ENCODE results near the gene PAPSS1.

GRCh38 chr4:107600983-107601382, 119.1 kb downstream of the PAPSS1 start:
- no peak for TF ChIP-seq RAD21 (IDR thresholded peaks at IDR 0.05; ENCODE audit: low read depth)
- no peak for TF ChIP-seq EZH2 (IDR thresholded peaks at IDR 0.05)
- no peak for TF ChIP-seq YY1 (IDR thresholded peaks at IDR 0.05; ENCODE audit: extremely low read depth, insufficient replicate concordance, low read depth, low read length)
- TF ChIP-seq EZH2phosphoT487 (IDR thresholded peaks at IDR 0.05; ENCODE audit: borderline replicate concordance): no peak
- no peak for TF ChIP-seq ZNF274 (IDR thresholded peaks at IDR 0.05; ENCODE audit: low read depth, low read length)
- TF ChIP-seq POLR2A (IDR thresholded peaks at IDR 0.05; ENCODE audit: borderline replicate concordance, extremely low read depth, insufficient read depth, insufficient read length): no peak
- TF ChIP-seq CTCF (IDR thresholded peaks at IDR 0.05 in 2 of 3, conservative IDR thresholded peaks at IDR 0.05 in 1 of 3; ENCODE audit: borderline replicate concordance in 1 of 3, insufficient read depth in 1 of 3, low read depth in 2 of 3, low read length in 2 of 3): no peak
- no peak for TF ChIP-seq SIN3A (IDR thresholded peaks at IDR 0.05; ENCODE audit: low read depth)
- no peak for TF ChIP-seq CEBPB (IDR thresholded peaks at IDR 0.05; ENCODE audit: low read depth)
- no peak for TF ChIP-seq MAX (IDR thresholded peaks at IDR 0.05)
- TF ChIP-seq REST (IDR thresholded peaks at IDR 0.05; ENCODE audit: low read depth): no peak
- no peak for TF ChIP-seq JUND (IDR thresholded peaks at IDR 0.05)
- TF ChIP-seq POLR2AphosphoS5 (IDR thresholded peaks at IDR 0.05; ENCODE audit: low read depth, low read length): no peak

Data from HCT116 (cell line).